HEK293T (cell line): Measurements from ENCODE around the gene MDH1B.

Experiments used
- HDGF ChIP-seq: fragments of 450-650 bp; IDR thresholded peaks from 2 replicates; pipeline ENCODE4 v1.6.1; 2017; ENCODE audit warnings: antibody characterized with exemption, borderline replicate concordance
- TARDBP ChIP-seq: fragments of 450-650 bp; IDR thresholded peaks from 2 replicates; pipeline ENCODE4 v1.6.1; 2016

- TF ChIP-seq TARDBP: no peak
- no peak for TF ChIP-seq HDGF
These were observed 36.6 kb downstream of the MDH1B start for GRCh38 chr2:206728277-206729199.
